IPS DF 4.7 (cell line): Measurements from ENCODE around the gene USP54.
"Not testable (repeated sequence)": the region's sequence is repeated elsewhere in the genome, so short reads cannot be mapped to it uniquely, and the experiment has no call there.

Experiments used
- DNase-seq: peaks from one replicate; pipeline ENCODE4 v3.0.0-alpha.2; 2013; ENCODE audit warnings: low spot score; ENCODE audit errors: extremely low read depth

Gene USP54

GRCh38 chr10:73591935-73592699, 975 bp upstream of the USP54 start:
- peak; percentile 79 for DNase-seq

- DNase-seq = no peak
Observed at GRCh38 chr10:73589563-73590126, 1.5 kb downstream of the USP54 start.

- DNase-seq = no peak
Observed at GRCh38 chr10:73588656-73589055, 2.5 kb downstream of the USP54 start.

- no peak for DNase-seq
Observed at GRCh38 chr10:73586583-73586984, 4.6 kb downstream of the USP54 start.

- no peak for DNase-seq
Observed at GRCh38 chr10:73585327-73585726, 5.8 kb downstream of the USP54 start.

GRCh38 chr10:73584737-73585136, 6.4 kb downstream of the USP54 start:
- DNase-seq = no peak

GRCh38 chr10:73581918-73582317, 9.2 kb downstream of the USP54 start:
- no peak for DNase-seq

- not testable (repeated sequence) for DNase-seq
Observed at GRCh38 chr10:73578927-73579326, 12.2 kb downstream of the USP54 start.

GRCh38 chr10:73577788-73578187, 13.4 kb downstream of the USP54 start:
- DNase-seq = no peak

- DNase-seq = no peak
Observed at GRCh38 chr10:73576890-73577591, 14.1 kb downstream of the USP54 start.

- DNase-seq = no peak
Observed at GRCh38 chr10:73576178-73576889, 14.8 kb downstream of the USP54 start.

- not testable (repeated sequence) for DNase-seq
Observed at GRCh38 chr10:73567025-73567424, 24.1 kb downstream of the USP54 start.

GRCh38 chr10:73561192-73561591, 29.9 kb downstream of the USP54 start:
- DNase-seq = no peak

- DNase-seq = no peak
Observed at GRCh38 chr10:73559590-73559989, 31.6 kb downstream of the USP54 start.

- no peak for DNase-seq
Observed at GRCh38 chr10:73556855-73557254, 34.3 kb downstream of the USP54 start.

GRCh38 chr10:73554721-73555120, 36.4 kb downstream of the USP54 start:
- DNase-seq = no peak

- no peak for DNase-seq
Observed at GRCh38 chr10:73553761-73554160, 37.4 kb downstream of the USP54 start.

GRCh38 chr10:73552819-73553715, 38.1 kb downstream of the USP54 start:
- no peak for DNase-seq

- DNase-seq = no peak
Observed at GRCh38 chr10:73551515-73551914, 39.6 kb downstream of the USP54 start.

- DNase-seq = no peak
Observed at GRCh38 chr10:73545357-73545756, 45.8 kb downstream of the USP54 start.

GRCh38 chr10:73537709-73538108, 53.4 kb downstream of the USP54 start:
- no peak for DNase-seq
